Activated T-cell treated with anti-CD3 and anti-CD28 coated beads, Interleukin-2, amount 50 U/mL, for 4 hours (primary cell): ENCODE results near the gene SH3RF3. TPM values are rescaled to one million over a fixed set of nuclear protein-coding genes. Genes with fewer than 3 reads are reported as not detected.

ENCODE experiments used
- ATAC-seq, 2 donors: fragments of 200-7000 bp; cut with Tn5 transposase; one replicate each; pipeline ENCODE4 v1.10.0; 2021
- DNase-seq: peaks from one replicate; pipeline ENCODE4 v3.0.0-alpha.2; 2020
- H3K27me3 Mint-ChIP-seq: one replicate; pipeline ENCODE4 v1.8.0; 2021; ENCODE audit warnings: low read depth, mixed read lengths
- H3K36me3 Mint-ChIP-seq: one replicate; pipeline ENCODE4 v1.8.0; 2022; ENCODE audit warnings: mixed read lengths; ENCODE audit not compliant: insufficient read depth
- H3K4me1 Mint-ChIP-seq: one replicate; pipeline ENCODE4 v1.8.0; 2021; ENCODE audit warnings: low read depth, mixed read lengths
- H3K4me3 Mint-ChIP-seq: one replicate; pipeline ENCODE4 v1.8.0; 2021; ENCODE audit warnings: mild to moderate bottlenecking, moderate library complexity, mixed read lengths
- H3K9me3 Mint-ChIP-seq: one replicate; pipeline ENCODE4 v1.8.0; 2021; ENCODE audit warnings: mixed read lengths
- total RNA-seq, 3 donors: library from RNA; stranded (reverse); gene quantifications; one replicate each; pipeline ENCODE4 v1.2.1, GENCODE V29; 2021

The SH3RF3 gene
- total RNA-seq, 3 donors from 2014 or later: 0.33 to 0.98 (median 0.89) TPM

- no peak for ATAC-seq
- no peak for DNase-seq
- Mint-ChIP-seq H3K4me3 (no peak overlapping the region), H3K27me3 (no peaks in the 10 kb centered on the region), H3K36me3 (peaks cover 2% of the 10 kb centered on the region), H3K4me1 (peaks cover 3% of the 10 kb centered on the region), H3K9me3 (peaks cover 13% of the 10 kb centered on the region)
These were observed 227.5 kb downstream of the SH3RF3 start for GRCh38 chr2:109356324-109357035.

GRCh38 chr2:109364217-109364616, 235.2 kb downstream of the SH3RF3 start:
- H3K4me1 Mint-ChIP-seq: no peaks in the 10 kb centered on the region
- H3K36me3 Mint-ChIP-seq: no peaks in the 10 kb centered on the region
- ATAC-seq: no peak
- DNase-seq: no peak
- no peak overlapping the region for H3K4me3 Mint-ChIP-seq
- peaks cover under 1% of the 10 kb centered on the region for H3K9me3 Mint-ChIP-seq
- no peaks in the 10 kb centered on the region for H3K27me3 Mint-ChIP-seq

DNA sequence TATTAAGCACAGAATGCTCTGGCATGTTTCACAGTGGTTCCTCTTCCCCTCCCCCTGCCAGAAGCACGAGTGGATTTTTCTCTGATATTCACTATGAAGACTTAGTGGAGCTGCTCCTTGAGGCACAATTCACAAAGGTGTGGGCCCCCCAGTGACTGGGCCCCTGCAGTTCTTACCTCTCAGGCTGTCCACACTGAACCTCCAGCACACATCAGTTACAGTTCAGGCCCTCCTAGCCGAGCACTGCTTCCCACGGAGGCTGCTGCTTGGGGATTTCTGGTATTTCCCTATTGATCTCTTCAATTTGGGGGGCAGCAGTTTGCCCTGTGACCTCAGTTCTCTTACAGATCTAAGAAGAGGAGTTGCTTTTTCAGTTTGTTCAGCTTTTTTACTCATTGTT, 236.1 kb downstream of the SH3RF3 start:
- no peaks in the 10 kb centered on the region for H3K4me1 Mint-ChIP-seq
- ATAC-seq: no peak
- no peak for DNase-seq
- H3K9me3 Mint-ChIP-seq: no peaks in the 10 kb centered on the region
- H3K27me3 Mint-ChIP-seq: no peaks in the 10 kb centered on the region
- no peaks in the 10 kb centered on the region for H3K36me3 Mint-ChIP-seq
- no peak overlapping the region for H3K4me3 Mint-ChIP-seq

DNA sequence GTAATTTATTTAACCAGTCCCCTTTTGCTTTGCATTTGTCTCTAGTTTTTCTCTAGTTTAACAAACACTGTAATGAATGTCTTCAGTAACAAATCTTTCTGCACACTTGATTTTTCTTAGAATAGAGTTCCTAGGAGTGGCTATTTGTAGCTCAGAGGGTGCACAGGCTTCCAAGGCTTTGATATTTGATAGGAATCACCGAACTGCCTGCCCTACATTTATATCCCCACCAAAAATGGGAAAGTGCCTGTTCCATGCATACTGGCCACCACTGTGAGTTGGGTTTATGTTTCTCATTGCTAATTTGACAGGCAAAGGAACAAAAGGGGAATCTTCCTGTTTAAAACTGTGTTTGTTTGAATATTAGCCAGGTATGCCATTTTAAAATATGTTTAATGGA, 238.7 kb downstream of the SH3RF3 start:
- no peaks in the 10 kb centered on the region for H3K27me3 Mint-ChIP-seq
- no peaks in the 10 kb centered on the region for H3K4me1 Mint-ChIP-seq

GRCh38 chr2:109368798-109369197, 239.8 kb downstream of the SH3RF3 start:
- no peaks in the 10 kb centered on the region for H3K9me3 Mint-ChIP-seq
- ATAC-seq (no peak), DNase-seq (no peak)
- H3K27me3 Mint-ChIP-seq: no peaks in the 10 kb centered on the region
- H3K36me3 Mint-ChIP-seq: peaks cover 3% of the 10 kb centered on the region
- H3K4me1 Mint-ChIP-seq: no peaks in the 10 kb centered on the region
- no peak overlapping the region for H3K4me3 Mint-ChIP-seq

More for the DNA sequence above, 238.7 kb downstream of the SH3RF3 start:
- no peak for ATAC-seq
- Mint-ChIP-seq H3K36me3 (peaks cover 2% of the 10 kb centered on the region), H3K9me3 (no peaks in the 10 kb centered on the region), H3K4me3 (no peak overlapping the region)
- DNase-seq: no peak

GRCh38 chr2:109369671-109370191, 240.7 kb downstream of the SH3RF3 start:
- H3K4me3 Mint-ChIP-seq: no peak overlapping the region
- no peaks in the 10 kb centered on the region for H3K27me3 Mint-ChIP-seq
- H3K9me3 Mint-ChIP-seq: no peaks in the 10 kb centered on the region
- DNase-seq (no peak), ATAC-seq (no peak)
- H3K36me3 Mint-ChIP-seq: peaks cover 3% of the 10 kb centered on the region
- H3K4me1 Mint-ChIP-seq: no peaks in the 10 kb centered on the region

DNA sequence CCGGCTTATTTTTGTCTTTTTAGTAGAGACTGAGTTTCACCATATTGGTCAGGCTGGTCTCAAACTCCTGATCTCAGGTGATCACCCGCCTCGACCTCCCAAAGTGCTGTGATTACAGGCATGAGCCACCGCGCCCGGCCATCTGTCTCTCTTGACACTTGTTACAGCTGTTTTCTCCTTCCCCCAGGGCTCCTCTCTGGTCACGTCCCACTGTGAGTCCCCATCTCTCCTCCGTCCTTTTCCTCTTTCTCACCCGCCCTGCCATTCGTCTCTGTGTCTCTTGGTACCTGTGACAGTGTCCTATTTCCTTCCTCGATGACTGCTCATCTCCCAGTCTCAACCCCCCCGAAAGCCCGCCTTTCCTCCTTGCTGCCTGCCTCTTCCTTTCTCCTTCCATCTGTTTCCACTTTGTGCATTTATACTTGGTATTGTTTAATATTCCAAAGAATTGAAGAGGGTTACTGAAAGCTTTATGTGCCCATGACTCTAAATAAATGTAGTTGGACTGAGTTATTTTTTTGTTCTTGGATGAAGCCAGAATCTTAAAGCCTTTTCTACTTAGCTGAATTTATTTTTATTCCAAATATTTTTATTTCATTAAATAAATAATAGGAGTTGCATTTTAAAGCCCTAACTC, 241.5 kb downstream of the SH3RF3 start:
- H3K27me3 Mint-ChIP-seq: no peaks in the 10 kb centered on the region
- H3K4me3 Mint-ChIP-seq: no peak overlapping the region
- peaks cover 3% of the 10 kb centered on the region for H3K36me3 Mint-ChIP-seq
- no peaks in the 10 kb centered on the region for H3K4me1 Mint-ChIP-seq
- ATAC-seq (no peak), DNase-seq (no peak)
- no peaks in the 10 kb centered on the region for H3K9me3 Mint-ChIP-seq

GRCh38 chr2:109371481-109372170, 242.6 kb downstream of the SH3RF3 start:
- no peak overlapping the region for H3K4me3 Mint-ChIP-seq
- no peaks in the 10 kb centered on the region for H3K9me3 Mint-ChIP-seq
- no peaks in the 10 kb centered on the region for H3K27me3 Mint-ChIP-seq
- H3K36me3 Mint-ChIP-seq: peaks cover 3% of the 10 kb centered on the region
- ATAC-seq (no peak), DNase-seq (no peak)
- no peaks in the 10 kb centered on the region for H3K4me1 Mint-ChIP-seq

DNA sequence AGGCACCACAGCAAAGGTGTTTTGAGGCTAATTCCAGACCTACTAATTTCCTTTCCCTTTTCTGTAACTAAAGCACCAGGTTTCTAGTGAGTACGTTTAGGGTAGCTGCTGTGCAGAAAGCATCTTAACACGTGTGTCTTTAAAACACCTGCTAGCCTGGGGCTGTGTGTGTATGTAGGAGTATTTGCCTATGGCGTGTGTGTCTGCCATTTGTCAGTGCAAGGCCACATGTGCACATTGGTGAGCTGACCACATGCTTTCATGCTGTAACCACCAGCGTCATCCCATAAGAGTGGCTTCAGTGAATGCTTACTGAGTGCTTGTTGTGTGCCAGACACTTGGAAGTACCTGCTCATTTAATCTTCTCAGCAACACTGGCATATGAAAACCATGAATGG, 243.2 kb downstream of the SH3RF3 start:
- DNase-seq (no peak), ATAC-seq (no peak)
- Mint-ChIP-seq H3K27me3 (no peaks in the 10 kb centered on the region), H3K4me1 (no peaks in the 10 kb centered on the region), H3K36me3 (peaks cover 3% of the 10 kb centered on the region), H3K4me3 (no peak overlapping the region), H3K9me3 (no peaks in the 10 kb centered on the region)

DNA sequence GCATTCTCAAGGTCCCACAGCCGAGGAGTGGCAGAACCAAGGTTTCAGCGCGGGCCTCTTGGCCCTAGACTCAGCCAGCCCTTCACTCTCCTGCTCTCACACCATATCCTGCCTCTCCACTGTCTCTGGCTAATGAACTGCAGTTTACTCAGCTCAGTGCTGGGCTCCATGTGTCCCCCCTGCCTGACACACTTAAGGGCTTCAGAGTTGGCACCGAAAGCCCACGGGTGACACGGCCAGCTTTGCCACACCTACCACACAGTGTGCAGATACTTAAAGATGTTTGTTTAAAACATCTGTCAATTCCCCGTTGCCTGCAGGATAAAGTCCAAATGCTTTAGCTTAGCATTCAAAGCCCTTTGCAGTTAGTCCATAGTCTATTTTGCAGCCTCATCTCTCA, 243.6 kb downstream of the SH3RF3 start:
- no peak overlapping the region for H3K4me3 Mint-ChIP-seq
- peaks cover 3% of the 10 kb centered on the region for H3K36me3 Mint-ChIP-seq
- DNase-seq (no peak), ATAC-seq (no peak)
- H3K9me3 Mint-ChIP-seq: no peaks in the 10 kb centered on the region
- H3K27me3 Mint-ChIP-seq: no peaks in the 10 kb centered on the region
- no peaks in the 10 kb centered on the region for H3K4me1 Mint-ChIP-seq

GRCh38 chr2:109373791-109374547, 245.0 kb downstream of the SH3RF3 start:
- H3K27me3 Mint-ChIP-seq: no peaks in the 10 kb centered on the region
- H3K4me3 Mint-ChIP-seq: no peak overlapping the region
- no peak for ATAC-seq
- no peak for DNase-seq
- H3K9me3 Mint-ChIP-seq: no peaks in the 10 kb centered on the region
- H3K36me3 Mint-ChIP-seq: peaks cover 3% of the 10 kb centered on the region
- H3K4me1 Mint-ChIP-seq: no peaks in the 10 kb centered on the region

GRCh38 chr2:109374548-109375130, 245.6 kb downstream of the SH3RF3 start:
- no peak for ATAC-seq
- no peaks in the 10 kb centered on the region for H3K4me1 Mint-ChIP-seq
- peaks cover 3% of the 10 kb centered on the region for H3K36me3 Mint-ChIP-seq
- DNase-seq: no peak
- H3K27me3 Mint-ChIP-seq: no peaks in the 10 kb centered on the region
- H3K9me3 Mint-ChIP-seq: no peaks in the 10 kb centered on the region
- no peak overlapping the region for H3K4me3 Mint-ChIP-seq

- Mint-ChIP-seq H3K27me3 (no peaks in the 10 kb centered on the region), H3K4me3 (no peak overlapping the region), H3K9me3 (no peaks in the 10 kb centered on the region), H3K36me3 (peaks cover 3% of the 10 kb centered on the region), H3K4me1 (no peaks in the 10 kb centered on the region)
- no peak for DNase-seq
- ATAC-seq: no peak
These were observed 246.1 kb downstream of the SH3RF3 start for GRCh38 chr2:109375131-109375561.

DNA sequence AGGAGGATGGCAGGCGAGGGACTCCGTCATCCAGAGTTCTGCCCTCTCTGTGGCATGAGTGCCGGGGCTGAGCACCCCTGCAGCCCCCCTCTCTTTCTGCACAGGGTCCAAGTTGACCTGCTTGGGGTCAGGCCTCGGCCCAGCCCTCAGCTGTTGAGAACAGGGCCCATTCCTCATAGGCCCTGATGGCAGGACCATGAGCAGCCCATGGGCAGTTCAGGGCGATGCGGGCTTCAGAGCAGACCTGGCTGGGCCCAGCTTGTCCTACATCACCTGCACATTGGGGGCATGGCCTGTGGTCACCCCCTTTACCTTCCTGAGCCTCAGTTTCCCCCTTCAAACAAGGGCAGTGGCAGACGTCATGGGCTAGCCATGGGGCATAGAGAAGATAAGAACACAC, 246.7 kb downstream of the SH3RF3 start:
- Mint-ChIP-seq H3K9me3 (no peaks in the 10 kb centered on the region), H3K36me3 (peaks cover 3% of the 10 kb centered on the region), H3K4me1 (no peaks in the 10 kb centered on the region), H3K4me3 (no peak overlapping the region), H3K27me3 (no peaks in the 10 kb centered on the region)
- ATAC-seq: no peak
- no peak for DNase-seq
